ENCODE data around the gene NOP56.

The NOP56 gene

DNA sequence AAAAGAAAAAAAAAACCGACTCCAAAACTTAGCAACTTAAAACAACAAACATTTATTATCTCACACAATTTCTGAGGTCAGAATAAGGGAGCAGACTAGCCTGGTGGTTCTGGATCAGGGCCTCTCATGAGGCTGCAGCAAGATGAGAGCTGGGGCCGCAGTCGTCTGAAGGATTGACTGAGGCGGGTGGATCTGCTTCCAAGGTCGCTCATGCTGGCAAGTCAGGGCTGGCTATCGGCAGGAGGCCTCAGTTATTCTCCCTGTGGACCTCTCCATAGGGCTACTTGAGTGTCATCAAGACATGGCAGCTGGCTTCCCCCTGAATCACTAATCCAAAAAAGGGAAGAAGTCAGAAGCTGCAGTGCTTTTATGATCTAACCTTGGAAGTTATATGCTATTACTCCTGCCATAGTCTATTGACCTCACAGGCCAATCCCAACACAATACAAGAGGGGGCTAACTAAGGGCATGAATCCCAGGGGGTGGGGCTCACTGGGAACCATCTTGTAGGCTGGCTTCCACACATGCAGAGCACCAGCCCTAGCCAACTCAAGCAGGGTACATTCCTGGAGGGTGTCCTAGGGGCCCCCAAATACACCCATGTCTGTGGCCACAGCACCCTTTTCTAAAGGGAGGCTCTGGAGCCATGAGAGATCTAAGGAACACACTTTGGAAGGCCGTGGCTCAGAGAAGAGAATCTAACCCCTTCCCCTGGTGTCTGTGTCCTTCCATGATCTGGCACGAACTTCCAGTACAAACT lies 51.5 kb downstream of the NOP56 start:
- TF ChIP-seq, protein P1, sequence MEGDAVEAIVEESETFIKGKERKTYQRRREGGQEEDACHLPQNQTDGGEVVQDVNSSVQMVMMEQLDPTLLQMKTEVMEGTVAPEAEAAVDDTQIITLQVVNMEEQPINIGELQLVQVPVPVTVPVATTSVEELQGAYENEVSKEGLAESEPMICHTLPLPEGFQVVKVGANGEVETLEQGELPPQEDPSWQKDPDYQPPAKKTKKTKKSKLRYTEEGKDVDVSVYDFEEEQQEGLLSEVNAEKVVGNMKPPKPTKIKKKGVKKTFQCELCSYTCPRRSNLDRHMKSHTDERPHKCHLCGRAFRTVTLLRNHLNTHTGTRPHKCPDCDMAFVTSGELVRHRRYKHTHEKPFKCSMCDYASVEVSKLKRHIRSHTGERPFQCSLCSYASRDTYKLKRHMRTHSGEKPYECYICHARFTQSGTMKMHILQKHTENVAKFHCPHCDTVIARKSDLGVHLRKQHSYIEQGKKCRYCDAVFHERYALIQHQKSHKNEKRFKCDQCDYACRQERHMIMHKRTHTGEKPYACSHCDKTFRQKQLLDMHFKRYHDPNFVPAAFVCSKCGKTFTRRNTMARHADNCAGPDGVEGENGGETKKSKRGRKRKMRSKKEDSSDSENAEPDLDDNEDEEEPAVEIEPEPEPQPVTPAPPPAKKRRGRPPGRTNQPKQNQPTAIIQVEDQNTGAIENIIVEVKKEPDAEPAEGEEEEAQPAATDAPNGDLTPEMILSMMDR (IDR thresholded peaks at IDR 0.05; ENCODE audit: borderline replicate concordance, insufficient read depth, low read depth, low read length): no peak
- no peak overlapping the region for H3K4me3 ChIP-seq (ENCODE audit: low read depth, low read length)

DNA sequence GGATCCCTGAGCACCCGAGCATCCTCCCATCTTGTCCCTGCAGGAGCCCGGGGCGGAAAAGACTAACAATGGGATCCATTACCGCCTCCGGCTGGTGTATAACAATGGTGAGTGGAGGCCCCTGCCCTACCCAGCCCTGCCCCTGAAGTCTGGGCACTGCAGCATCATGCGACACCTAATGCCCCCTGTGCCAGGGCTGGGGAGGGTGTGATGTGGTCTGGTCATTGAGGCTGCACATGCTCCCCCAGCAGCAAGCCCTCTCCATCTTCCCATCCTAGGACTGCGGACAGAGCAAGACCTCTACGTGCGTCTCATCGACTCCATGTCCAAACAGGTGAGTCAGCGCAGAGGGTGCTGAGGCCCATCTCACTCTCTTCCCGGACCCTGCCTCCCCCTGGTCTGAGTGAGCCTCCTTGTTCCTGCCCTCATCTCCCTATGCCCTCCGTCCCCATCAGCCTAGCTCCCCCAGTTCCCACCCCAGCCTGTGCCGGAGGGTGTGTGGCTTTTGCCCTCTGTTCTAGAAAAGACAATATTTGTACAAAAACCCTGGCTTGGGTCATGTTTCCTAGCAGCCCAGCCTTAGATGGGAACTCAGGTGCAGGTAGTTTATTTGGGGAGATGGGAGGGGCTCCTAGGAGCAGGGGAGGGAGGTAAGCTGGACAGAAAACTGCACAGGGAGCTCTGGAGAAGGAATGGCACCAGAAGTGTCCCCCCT lies 53.7 kb downstream of the NOP56 start:
- no peak overlapping the region for H3K4me3 ChIP-seq (ENCODE audit: low read depth, low read length)
- TF ChIP-seq, protein P1 (IDR thresholded peaks at IDR 0.05; ENCODE audit: borderline replicate concordance, insufficient read depth, low read depth, low read length): no peak

DNA sequence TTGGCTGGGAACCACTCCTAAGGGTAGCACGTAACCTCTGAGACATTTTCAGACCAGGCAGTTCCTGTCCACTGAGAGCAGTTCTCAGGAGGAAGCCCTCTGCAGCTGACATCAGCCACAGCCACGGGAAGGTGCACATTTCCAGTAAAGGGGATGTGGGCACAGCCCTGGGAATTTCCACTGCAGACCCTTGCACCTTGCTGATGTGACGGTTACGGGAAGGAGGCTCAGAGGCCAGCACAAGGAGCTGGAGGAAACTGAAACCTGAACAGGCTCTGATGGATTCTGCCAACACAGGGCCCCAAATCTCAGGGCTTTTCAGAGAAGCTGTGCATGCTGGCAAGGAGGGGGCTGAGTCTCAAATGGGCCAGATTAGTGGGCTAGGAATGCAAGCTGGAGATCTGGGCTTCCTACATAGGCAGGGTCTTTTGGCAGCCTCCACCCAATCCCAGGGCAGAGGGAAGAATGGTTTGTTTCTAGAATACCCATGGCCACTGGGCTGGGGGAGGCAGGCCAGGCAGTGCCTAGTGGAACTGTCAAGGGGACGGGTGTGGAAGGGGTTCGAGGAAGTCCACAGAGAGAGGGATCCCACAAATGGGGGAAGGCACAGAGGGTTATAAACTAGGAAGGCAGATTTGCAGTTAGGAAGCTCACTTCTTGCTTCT lies 54.4 kb downstream of the NOP56 start:
- no peak overlapping the region for H3K4me3 ChIP-seq (ENCODE audit: low read depth, low read length)
- TF ChIP-seq, protein P1 (IDR thresholded peaks at IDR 0.05; ENCODE audit: borderline replicate concordance, insufficient read depth, low read depth, low read length): no peak

DNA sequence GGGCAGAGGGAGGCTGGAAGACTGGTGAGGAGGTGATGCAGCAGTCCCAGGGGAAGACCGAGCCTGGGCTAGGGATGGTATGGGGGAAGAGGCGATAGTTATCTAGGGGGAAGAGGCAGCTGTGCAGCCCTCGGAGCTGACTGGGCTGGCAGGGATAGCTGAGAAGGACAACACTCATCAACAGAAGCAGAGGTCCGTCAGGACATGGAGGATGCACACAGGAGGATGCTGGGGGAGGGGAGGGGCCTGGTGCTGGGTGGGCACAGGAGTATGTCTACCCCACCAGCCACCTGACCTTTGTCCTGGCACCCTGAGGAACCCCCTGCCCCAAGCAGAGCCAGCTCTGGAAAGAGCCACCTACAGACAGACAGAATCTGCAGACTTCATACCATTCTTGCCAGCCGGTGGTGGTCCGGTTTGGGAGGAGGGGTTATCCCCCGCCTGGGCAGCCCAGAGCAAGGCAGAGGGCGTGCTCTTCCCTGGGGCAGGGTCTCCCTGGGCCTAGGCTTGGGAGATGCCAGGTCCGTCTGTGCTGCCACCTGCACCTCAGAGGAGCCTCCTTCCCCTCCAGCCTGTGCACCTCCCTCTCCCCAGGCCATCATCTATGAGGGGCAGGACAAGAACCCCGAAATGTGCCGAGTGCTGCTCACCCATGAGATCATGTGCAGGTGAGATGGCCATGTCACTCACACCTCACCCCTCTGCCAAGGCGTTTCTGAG lies 55.1 kb downstream of the NOP56 start:
- H3K4me3 ChIP-seq (ENCODE audit: low read depth, low read length): no peak overlapping the region
- TF ChIP-seq, protein P1 (IDR thresholded peaks at IDR 0.05; ENCODE audit: borderline replicate concordance, insufficient read depth, low read depth, low read length): no peak
